Gastroesophageal sphincter (tissue), 3 donors: ENCODE data around the gene HIVEP2.
A peak's percentile ranks its signal among the peaks of the same experiment; 100 is the strongest.

ENCODE experiments used
- POLR2A ChIP-seq, 2 donors: fragments of 450-650 bp; IDR thresholded peaks; one replicate each; pipeline ENCODE4 v1.6.1; 2017; ENCODE audit warnings: antibody characterized with exemption in 2 of 2, mild to moderate bottlenecking in 2 of 2, moderate library complexity in 1 of 2
- POLR2AphosphoS5 ChIP-seq: sonication (generic); formaldehyde crosslinking; IDR thresholded peaks from one replicate; pipeline ENCODE4 v1.6.1; 2017; ENCODE audit warnings: antibody characterized with exemption
- TF ChIP-seq, protein P1 (sequence below), 4 experiments: fragments of 200-600 bp in 2 of 4; fragments of 450-650 bp in 2 of 4; sonication (generic) in 1 of 4; IDR thresholded peaks; one replicate each; pipeline ENCODE4 v1.5.1; 2017 to 2019; ENCODE audit warnings: antibody characterized with exemption in 4 of 4, mild to moderate bottlenecking in 2 of 4, moderate library complexity in 2 of 4

DNA sequence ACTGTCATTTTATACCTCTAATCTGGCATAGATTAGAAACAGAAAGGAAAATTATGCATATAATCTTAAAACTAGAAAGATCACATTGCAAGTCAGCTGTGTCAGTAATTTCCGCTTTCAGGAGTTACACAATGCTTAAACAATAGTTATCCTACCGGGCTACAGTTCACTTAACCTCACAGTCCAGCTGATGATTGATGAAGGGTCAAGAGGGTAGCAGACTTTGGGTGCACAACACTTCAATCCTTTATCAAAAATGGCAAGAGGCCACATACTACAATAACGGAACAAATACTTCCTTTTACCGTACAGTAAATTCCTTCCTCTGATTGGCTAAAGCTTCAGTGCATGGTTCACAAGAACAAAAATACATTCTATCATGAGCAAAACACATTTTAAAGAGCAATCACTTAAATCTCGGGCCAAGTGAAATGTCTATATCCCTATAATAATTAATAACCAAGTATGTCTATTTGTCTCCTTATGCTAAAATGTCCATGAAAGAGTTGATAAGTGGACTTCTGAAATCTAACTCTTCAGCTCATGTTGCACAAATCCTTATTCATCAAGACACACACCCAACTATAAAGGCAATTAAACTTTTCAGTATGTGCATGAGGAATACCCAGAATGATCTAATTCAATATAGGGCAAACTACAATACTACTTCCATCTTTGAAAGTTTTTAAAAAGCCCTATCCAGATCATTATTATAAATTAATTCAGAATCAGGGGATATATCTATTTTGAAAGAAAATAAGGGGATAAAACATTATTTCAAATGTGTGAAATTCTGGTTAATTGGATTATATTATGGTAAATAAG lies 76.8 kb downstream of the HIVEP2 start:
- TF ChIP-seq, protein P1, sequence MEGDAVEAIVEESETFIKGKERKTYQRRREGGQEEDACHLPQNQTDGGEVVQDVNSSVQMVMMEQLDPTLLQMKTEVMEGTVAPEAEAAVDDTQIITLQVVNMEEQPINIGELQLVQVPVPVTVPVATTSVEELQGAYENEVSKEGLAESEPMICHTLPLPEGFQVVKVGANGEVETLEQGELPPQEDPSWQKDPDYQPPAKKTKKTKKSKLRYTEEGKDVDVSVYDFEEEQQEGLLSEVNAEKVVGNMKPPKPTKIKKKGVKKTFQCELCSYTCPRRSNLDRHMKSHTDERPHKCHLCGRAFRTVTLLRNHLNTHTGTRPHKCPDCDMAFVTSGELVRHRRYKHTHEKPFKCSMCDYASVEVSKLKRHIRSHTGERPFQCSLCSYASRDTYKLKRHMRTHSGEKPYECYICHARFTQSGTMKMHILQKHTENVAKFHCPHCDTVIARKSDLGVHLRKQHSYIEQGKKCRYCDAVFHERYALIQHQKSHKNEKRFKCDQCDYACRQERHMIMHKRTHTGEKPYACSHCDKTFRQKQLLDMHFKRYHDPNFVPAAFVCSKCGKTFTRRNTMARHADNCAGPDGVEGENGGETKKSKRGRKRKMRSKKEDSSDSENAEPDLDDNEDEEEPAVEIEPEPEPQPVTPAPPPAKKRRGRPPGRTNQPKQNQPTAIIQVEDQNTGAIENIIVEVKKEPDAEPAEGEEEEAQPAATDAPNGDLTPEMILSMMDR (IDR thresholded peaks at IDR 0.05): no peak
- no peak for TF ChIP-seq POLR2A (IDR thresholded peaks at IDR 0.05)
- TF ChIP-seq POLR2AphosphoS5: peak; percentile 23
